Measurements from ENCODE around the gene ANO4. TPM values are rescaled to one million over a fixed set of nuclear protein-coding genes. Genes with fewer than 3 reads are reported as not detected.

Gene ANO4
- total and polyA plus RNA-seq, 2 of the 8 experiments (the other 6 are each of a cell fraction or from before 2014, with no cell fraction given) = 1.1 to 3.4 TPM

- no peak overlapping the region for H2AFZ ChIP-seq (ENCODE audit: low read length)
- DNase-seq (ENCODE audit: low read depth in 1 of 2, low spot score in 2 of 2) = no peak
- FAIRE-seq = no peak
- H3K79me2 ChIP-seq (ENCODE audit: control insufficient read depth in 1 of 2, insufficient read depth in 2 of 2, low read length in 2 of 2) = no peaks in the 10 kb centered on the region
- H2BK20ac ChIP-seq (ENCODE audit: low read length) = no peak overlapping the region
- H3K14ac ChIP-seq (ENCODE audit: insufficient read length) = no peak overlapping the region
- no peak overlapping the region for H3K18ac ChIP-seq (ENCODE audit: extremely low read depth, low read length)
- peaks cover 0 to 4% (median 2%) of the 10 kb centered on the region in 4 experiments; a peak in 4 of 7 replicates for H3K27me3 ChIP-seq (replicated peaks in 1 of 4; ENCODE audit: control insufficient read depth in 3 of 4, extremely low read depth in 1 of 4, insufficient read depth in 3 of 4, low read length in 3 of 4)
- no peak overlapping the region; a peak in 1 of 4 replicates for H3K4me2 ChIP-seq (ENCODE audit: insufficient read depth in 1 of 2, low read depth in 2 of 2, low read length in 2 of 2)
- no peak overlapping the region for H4K8ac ChIP-seq (ENCODE audit: extremely low read depth, insufficient read depth, low read length)
- ChIA-PET POLR2A (ENCODE audit: partially characterized antibody) (no interaction called here), CTCF (ENCODE audit: partially characterized antibody) (interaction anchor here (1.5 kb wide), 1 partner anchor 16 kb away, joined by 5 read pairs; no protein-coding TSS in a partner anchor)
- H3K27ac ChIP-seq (ENCODE audit: low read depth, low read length) = no peak overlapping the region
- no peaks in the 10 kb centered on the region for H3K36me3 ChIP-seq (ENCODE audit: control insufficient read depth in 2 of 4, insufficient read depth in 4 of 4, low read length in 3 of 4)
- no peaks in the 10 kb centered on the region for H3K9me3 ChIP-seq (ENCODE audit: insufficient read depth in 2 of 2, low read depth in 1 of 2, low read length in 1 of 2)
- H3K79me1 ChIP-seq (ENCODE audit: low read depth, low read length) = no peaks in the 10 kb centered on the region
- H3K9ac ChIP-seq (replicated peaks in 1 of 4; ENCODE audit: extremely low read depth in 1 of 4, low read depth in 3 of 4, low read length in 3 of 4) = no peak overlapping the region
- peaks cover 4 to 17% (median 12%) of the 10 kb centered on the region in 4 experiments for H3K4me1 ChIP-seq (replicated peaks in 1 of 4; ENCODE audit: control insufficient read depth in 3 of 4, insufficient read depth in 4 of 4, low read length in 3 of 4)
- H2BK15ac ChIP-seq (ENCODE audit: low read length) = no peak overlapping the region
- H2AK5ac ChIP-seq (ENCODE audit: low read depth, low read length) = no peak overlapping the region
- TF ChIP-seq CEBPB (IDR thresholded peaks at IDR 0.05; ENCODE audit: low read depth, low read length) = no peak
- no peak for TF ChIP-seq ASH2L (IDR thresholded peaks at IDR 0.05; ENCODE audit: low read length)
- no peak for TF ChIP-seq TAF1 (IDR thresholded peaks at IDR 0.05; ENCODE audit: low read depth, low read length)
- no peak for TF ChIP-seq SP4 (IDR thresholded peaks at IDR 0.05; ENCODE audit: low read length)
- no peak for TF ChIP-seq CREB1 (IDR thresholded peaks at IDR 0.05)
- TF ChIP-seq BRCA1 (IDR thresholded peaks at IDR 0.05; ENCODE audit: low read depth, low read length) = no peak
- no peak for TF ChIP-seq NANOG (IDR thresholded peaks at IDR 0.05; ENCODE audit: insufficient read depth, low read depth, low read length, poor library complexity, severe bottlenecking)
- TF ChIP-seq CBX5 (IDR thresholded peaks at IDR 0.05; ENCODE audit: low read depth, low read length) = no peak
- no peaks in the 10 kb centered on the region for H4K20me1 ChIP-seq (replicated peaks in 1 of 2; ENCODE audit: control insufficient read depth in 1 of 2, insufficient read depth in 2 of 2, low read length in 2 of 2)
- no peak overlapping the region; the same call in 1 of the 2 replicates for H2BK12ac ChIP-seq (ENCODE audit: low read depth, low read length)
- WGBS, 2 experiments (ENCODE audit: extremely low coverage in 1 of 2, insufficient coverage in 1 of 2, insufficient read length in 1 of 2, insufficient replicate concordance in 2 of 2, low coverage in 1 of 2, low lambda C conversion rate in 2 of 2, missing lambda C conversion rate in 1 of 2) = 73% methylated on average over 6 of the region's 6 CpGs; no CpG with 5 or more reads in 1 of the 2 experiments
- H3K56ac ChIP-seq (replicated peaks; ENCODE audit: insufficient read length, low read depth, low read length) = no peak overlapping the region
- H4K91ac ChIP-seq (replicated peaks; ENCODE audit: insufficient read length, low read length) = no peak overlapping the region
- no peaks in the 10 kb centered on the region for H3K23me2 ChIP-seq (ENCODE audit: low read depth, low read length)
- H2BK120ac ChIP-seq (replicated peaks; ENCODE audit: low read depth, low read length) = no peak overlapping the region
- H3K4ac ChIP-seq (replicated peaks; ENCODE audit: insufficient read length, low read depth, low read length) = no peak overlapping the region
- H4K5ac ChIP-seq (ENCODE audit: insufficient read length, low read depth, low read length) = no peak overlapping the region
- no peak overlapping the region for H3K23ac ChIP-seq (ENCODE audit: insufficient read length)
- H2BK5ac ChIP-seq (ENCODE audit: low read depth, low read length) = no peak overlapping the region
- no peak overlapping the region for H3K4me3 ChIP-seq (ENCODE audit: extremely low read depth in 1 of 4, insufficient read depth in 2 of 4, low read depth in 3 of 4, low read length in 4 of 4)
These were observed 1.2 kb downstream of the ANO4 start for GRCh38 chr12:100795800-100796179.
